ENCODE data around the gene ZBTB39.

- TF ChIP-seq POLR2A (IDR thresholded peaks at IDR 0.05) (no peak), CTCF (IDR thresholded peaks at IDR 0.05) (no peak)
Measured at GRCh38 chr12:56957229-56958052, 48.9 kb downstream of the ZBTB39 start, which contains the start of gene RDH16.
